Renal pelvis (tissue), 4 donors: ENCODE results near the gene HTT. TPM values are rescaled to one million over a fixed set of nuclear protein-coding genes. Genes with fewer than 3 reads are reported as not detected.
"Not testable (repeated sequence)": the region's sequence is repeated elsewhere in the genome, so short reads cannot be mapped to it uniquely, and the experiment has no call there.

Experiments used
- DNase-seq: peaks from one replicate; pipeline ENCODE4 v3.0.0-alpha.2; 2013
- polyA plus RNA-seq, 3 donors: library from polyadenylated mRNA; unstranded; fragments of 120-200 nt; gene quantifications; one replicate each; pipeline ENCODE4 v1.2.1, GENCODE V29; 2013; ENCODE audit not compliant: insufficient read length in 3 of 3

HTT gene
- polyA plus RNA-seq, 3 donors: 31.9 to 44.9 (median 38.7) TPM

DNA sequence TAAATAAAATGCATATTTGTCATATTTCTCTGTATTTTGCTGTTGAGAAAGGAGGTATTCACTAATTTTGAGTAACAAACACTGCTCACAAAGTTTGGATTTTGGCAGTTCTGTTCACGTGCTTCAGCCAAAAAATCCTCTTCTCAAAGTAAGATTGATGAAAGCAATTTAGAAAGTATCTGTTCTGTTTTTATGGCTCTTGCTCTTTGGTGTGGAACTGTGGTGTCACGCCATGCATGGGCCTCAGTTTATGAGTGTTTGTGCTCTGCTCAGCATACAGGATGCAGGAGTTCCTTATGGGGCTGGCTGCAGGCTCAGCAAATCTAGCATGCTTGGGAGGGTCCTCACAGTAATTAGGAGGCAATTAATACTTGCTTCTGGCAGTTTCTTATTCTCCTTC lies 3.3 kb downstream of the HTT start:
- no peak for DNase-seq

DNA sequence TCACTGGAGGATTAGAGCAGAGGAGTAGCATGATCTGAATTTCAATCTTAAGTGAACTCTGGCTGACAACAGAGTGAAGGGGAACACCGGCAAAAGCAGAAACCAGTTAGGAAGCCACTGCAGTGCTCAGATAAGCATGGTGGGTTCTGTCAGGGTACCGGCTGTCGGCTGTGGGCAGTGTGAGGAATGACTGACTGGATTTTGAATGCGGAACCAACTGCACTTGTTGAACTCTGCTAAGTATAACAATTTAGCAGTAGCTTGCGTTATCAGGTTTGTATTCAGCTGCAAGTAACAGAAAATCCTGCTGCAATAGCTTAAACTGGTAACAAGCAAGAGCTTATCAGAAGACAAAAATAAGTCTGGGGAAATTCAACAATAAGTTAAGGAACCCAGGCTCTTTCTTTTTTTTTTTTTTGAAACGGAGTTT lies 5.2 kb downstream of the HTT start:
- no peak for DNase-seq

DNA sequence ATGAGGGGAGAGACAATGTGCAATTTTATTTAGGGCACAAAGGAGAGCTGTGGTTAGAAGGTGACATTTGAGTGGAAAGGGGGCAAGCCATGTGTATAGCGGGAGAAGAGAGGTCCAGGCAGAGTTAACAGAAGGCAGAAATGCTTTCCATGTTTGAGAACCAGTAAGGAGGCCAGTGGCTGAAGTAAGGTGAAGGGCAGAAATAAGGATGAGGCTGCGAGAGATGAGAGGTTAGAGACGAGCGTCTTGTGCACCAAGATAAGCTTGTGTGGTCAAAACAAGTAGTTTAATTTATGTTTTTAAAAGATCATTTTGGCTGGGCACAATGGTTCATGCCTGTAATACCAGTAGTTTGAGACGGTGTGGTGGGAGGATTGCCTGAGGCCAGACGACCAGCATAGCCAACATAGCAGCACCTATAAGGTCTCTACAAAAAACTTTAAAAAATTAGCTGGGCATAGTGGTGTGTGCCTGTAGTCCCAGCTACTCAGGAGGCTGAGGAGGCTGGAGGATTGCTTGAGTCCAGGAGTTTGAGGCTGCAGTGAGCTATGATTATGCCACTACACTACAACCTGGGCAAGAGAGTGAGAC lies 8.5 kb downstream of the HTT start:
- no peak for DNase-seq

DNA sequence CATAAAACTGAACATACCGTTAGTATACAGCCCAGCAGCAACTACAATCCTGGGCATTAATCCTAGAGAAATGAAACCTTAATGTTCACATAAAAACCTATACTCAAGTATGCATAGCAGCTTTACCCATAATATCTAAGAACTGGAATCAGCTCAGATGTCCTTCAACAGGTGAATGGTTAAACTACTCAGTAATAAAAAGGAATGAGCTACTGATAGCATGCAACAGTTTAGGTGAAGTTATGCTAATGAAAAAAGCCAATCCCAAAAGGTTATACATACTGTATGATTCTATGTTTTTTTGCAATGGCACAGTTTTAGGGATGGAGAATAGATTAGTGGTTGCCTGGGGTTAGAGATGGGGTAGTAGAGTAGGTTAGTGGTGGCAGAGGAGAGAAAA lies 9.3 kb downstream of the HTT start:
- no peak for DNase-seq

DNA sequence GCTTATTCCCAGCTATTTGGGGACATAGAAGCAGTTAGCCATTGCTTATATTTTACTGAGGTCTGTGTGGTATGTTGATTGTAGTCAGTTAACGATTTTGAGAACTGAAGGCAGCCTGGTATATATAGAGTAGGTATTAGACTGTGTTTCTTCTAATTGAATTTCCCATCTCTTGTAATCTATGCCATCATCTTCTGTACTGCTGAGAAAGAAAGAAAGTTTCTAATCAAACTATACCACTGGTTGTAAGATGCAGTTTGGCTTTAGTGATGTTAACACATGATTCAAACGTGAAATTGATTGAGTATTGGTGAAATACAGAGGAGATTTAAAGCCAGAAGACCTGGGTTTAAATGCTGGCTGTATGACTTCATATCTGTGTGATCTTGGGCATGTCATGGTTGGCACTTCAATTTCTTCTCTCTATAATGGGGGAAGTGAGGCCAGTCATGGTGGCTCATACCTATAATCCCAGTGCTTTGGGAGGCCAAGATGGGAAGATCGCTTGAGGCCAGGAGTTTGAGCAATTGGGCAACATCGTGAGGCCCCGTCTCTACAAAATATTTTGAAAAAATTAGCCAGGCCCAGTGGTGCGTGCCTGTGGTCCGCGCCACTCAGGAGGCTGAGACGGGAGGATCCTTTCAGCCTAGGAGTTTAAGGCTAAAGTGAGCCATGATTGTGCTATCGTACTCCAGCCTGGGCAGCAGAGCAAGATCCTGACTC lies 11.6 kb downstream of the HTT start:
- no peak for DNase-seq

DNA sequence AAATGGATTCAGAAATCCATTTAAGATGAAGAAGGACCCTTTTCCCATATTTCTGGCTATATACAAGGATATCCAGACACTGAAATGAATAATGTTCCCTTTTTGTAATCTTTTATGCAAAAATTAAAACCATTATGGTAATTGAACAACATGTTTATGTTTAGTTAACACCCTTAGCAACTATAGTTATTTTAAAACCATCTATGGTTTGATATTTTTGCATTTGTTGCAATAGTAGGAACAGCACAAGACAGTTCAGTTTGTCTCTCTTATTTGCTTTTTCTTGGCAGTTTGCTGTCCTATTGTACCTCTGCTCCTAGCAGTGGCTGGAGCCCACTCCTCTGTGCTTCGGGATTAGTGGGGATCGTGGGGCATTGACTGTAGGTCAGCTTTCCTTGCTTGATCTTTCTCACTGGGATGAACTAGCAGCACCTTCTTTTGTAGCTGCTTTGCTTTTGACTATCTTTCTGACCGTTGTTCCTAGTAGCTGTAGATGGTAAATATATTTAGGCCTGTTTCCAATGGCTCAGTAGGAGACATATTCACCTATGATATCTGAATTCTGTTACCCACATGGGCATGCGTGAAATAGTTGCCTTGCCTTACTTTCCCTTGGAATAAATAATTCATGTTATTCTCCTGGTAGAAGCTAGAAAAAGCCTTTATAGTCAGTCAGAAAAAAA lies 12.8 kb downstream of the HTT start:
- DNase-seq: no peak

DNA sequence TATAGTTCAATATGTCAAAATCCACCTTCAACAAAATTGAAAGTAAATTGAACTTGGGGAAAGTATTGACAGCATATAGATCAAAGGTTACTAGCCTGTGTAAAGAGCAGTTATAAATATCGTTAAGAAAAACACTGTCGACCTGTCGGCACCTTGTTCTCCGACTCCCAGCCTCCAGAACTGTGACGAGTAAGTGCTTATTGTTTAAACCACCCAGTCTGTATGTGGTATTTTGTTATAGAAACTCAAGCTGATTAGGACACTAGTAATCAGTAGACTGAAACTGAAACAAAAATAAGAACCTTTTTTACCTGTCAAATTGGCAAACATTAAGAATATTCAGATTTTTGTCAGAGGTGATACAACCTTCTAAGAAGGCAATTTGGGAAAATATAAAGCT lies 17.0 kb downstream of the HTT start:
- DNase-seq: no peak

DNA sequence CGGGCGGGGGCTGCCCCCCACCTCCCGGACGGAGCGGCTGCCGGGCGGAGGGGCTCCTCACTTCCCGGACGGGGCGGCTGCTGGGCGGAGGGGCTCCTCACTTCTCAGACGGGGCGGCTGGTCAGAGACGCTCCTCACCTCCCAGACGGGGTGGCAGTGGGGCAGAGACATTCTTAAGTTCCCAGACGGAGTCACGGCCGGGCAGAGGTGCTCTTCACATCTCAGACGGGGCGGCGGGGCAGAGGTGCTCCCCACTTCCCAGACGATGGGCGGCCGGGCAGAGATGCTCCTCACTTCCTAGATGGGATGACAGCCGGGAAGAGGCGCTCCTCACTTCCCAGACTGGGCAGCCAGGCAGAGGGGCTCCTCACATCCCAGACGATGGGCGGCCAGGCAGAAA lies 20.2 kb downstream of the HTT start:
- DNase-seq: not testable (repeated sequence)

DNA sequence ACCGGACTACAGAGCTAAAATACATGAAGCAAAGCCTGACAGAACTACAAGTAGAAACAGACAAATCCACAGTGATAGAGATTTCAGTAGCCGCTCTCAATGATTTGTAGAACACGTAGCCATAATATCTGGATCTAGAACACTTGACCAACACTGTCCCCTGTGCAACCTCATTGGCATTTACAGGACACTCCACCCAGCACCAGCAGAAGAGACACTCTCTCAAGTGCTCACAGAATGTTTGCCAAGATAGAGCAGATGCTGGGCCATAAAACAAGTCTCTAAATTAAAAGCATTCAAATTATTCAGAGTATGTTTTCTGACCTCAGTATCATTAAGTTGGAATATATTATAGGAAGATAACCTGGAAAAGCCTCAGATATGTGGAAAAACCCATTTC lies 21.7 kb downstream of the HTT start:
- no peak for DNase-seq

DNA sequence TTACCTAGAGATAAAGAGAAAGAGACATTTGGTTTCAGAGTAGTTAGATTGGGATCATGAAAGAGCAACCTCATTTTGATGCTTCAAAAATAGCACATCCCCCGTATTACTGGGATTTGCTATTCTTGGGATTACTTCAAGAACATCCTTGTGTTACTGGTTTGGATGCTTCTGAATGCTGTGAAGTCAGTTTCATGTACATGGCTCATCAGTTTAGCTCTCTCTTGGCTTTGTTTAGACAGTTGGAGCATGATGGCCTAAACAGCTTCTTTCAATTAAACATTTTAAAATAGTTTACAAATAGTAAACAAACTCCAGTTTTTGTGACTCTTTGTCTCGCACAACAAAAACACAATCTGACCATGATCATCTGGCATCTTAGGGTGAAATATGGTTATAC lies 23.9 kb downstream of the HTT start:
- DNase-seq: no peak

DNA sequence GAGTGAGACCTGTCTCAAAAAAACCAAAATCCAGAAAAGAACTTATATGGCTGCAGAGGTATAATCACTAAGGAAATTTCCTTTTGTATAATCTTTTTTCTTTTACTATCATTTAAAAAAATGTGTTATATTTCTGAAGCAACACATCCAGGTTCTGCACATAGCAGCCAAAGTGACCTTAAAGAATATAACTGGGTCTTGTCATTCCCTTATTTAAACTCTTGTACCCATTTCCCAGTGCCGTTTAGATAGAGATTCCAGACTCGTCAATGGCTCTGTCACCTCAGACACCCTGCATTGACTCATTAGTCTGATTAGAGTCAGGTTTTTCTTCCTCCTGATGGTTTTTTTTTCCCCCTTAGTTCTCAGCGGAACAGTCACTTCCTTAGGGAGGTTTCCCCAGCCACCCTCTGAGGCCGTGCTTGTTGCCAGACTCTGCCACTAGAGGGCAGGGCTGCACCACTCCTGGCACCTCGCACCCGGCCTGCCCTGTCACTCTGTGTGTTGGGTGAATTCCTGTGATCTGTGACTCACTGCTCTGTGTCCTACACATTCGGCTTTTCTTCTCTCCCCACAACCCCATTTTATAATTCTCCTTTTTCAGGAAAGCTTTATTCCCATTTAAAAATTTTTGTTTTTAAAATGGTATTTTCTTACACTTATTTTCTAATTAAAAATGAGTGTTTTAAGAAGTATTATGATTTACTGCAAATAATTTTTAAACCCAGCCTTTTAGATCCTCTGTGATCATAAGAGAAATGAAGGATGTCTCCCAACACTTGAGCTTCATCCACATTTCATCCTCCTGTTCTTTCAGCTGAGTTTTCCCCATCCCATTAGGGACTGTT lies 32.1 kb downstream of the HTT start:
- DNase-seq: peak; percentile 69

DNA sequence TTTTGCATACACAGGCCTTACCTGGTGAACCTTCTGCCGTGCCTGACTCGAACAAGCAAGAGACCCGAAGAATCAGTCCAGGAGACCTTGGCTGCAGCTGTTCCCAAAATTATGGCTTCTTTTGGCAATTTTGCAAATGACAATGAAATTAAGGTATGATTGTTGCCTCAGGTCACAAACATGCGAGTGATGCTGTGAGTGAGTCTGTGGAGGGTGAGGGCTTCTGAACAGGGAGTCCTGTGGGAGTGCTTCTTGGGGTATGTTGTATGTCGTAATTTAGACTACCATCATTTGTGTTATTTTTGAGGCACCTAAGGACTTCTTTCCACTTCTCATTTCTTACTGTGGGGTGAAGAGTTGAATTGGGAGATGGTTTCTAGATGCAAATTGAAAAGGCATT lies 32.8 kb downstream of the HTT start:
- no peak for DNase-seq

DNA sequence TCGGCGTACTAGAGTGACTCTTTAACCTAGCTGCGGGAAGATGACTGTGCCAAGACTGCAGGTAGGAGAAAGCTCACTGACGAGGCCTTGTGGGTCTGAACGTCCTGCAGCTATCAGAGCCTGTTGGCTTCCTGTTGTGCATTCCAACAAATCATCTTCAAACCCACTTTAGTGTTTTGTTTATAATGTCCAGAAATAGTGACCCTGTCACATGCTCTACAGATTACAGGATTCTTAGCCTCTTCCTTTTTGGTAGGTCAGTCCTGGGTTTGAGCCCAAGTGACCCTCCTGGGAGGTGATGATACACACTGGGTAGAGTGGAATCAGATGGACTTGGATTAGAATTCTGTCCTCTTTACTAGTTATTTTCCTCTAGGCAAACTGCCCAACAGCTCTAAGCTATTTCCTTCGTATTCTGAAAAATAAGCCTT lies 33.2 kb downstream of the HTT start:
- no peak for DNase-seq

DNA sequence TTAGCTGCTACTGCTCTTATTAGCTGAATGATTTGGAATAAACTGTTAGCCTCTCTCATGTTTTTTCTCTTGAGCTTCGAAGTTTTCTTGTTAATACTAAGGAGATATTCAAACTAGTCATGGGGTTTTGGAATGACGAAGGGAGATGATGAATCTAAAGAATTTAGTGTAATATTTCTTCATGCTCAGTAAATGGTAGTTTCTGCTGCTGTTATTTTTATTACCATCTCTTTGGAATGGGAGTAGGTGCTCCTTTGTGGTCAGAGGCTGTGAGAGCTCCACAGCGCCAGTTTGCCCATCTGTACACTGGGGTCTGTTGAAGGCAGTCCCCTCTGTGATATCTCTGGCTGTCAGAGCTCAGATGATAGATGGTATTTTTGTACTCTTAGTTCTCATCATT lies 33.7 kb downstream of the HTT start:
- no peak for DNase-seq

DNA sequence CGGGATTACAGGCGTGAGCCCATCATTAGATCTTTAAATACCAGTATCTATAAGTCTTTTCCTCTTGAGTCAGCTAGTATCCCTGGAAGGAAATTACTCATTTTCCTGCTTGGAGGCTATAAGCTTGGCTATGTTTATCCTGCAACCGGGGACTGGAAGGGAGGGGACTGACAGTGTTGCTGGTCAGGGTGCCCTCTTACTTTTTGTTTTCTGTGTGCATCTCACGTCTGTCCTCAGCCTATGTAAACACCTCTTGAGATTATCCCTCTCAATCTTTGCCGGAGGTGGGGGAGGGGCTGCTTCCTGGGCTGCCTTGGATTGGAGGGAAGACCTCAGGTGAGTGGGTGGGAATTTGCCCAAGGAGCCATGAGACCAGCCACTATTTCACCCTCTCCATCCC lies 37.0 kb downstream of the HTT start:
- DNase-seq: peak; percentile 3

DNA sequence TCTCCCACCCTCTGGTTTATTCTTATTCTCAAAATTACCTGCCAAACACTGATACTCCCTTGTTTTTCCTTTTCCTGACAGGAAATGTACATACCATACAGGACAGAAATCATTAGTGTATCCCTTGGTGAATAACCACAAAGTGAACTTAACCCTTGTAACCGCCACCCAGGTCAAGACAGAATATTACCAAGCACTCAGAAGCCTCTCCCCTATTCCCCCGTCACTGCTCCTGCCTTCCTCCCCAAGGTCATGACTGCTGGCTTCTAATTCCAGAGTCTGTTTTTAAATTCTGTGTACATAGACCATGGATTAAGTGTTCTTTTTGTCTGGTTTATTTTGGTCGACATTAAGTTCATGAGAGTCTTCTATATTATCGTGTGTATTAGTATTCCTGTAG lies 37.7 kb downstream of the HTT start:
- DNase-seq: no peak

DNA sequence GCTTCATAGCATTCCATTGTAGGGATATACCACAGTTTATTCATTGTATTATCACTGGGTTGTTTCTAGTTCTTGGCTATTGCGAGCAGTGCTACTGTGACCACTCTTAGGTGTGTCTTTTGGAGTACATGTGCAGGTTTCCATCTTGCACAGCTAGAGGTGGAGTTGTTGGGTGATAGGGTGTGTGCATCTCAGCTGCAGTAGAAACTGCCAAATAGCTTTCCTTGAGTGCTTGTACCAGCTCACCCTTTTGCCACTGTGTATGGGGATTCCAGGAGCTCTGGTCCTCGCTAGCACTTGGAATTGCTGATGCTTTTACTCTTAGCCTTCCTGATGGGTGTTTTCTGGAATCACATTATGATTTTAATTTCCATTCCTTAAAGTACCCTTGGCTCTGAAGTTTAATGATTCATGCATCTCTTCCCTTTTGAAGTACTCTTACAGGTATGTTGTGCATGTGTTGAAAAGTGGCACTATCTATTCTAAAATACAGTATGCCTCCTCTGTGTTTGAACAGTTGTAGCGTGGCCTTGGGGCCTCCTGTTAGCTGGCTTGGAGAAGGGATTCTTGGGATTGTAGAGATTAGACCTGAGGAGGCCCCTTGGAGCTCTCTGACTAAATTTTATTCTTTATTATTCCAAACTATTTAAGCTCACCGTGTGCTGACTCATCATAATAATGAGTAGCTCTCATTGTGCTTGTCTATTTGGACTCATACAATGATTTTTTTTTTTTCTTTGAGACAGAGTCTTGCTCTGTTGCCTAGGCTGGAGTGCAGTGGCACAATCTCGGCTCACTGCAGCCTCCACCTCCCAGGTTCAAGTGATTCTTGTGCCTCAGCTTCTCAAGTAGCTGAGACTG lies 38.4 kb downstream of the HTT start:
- DNase-seq: no peak

DNA sequence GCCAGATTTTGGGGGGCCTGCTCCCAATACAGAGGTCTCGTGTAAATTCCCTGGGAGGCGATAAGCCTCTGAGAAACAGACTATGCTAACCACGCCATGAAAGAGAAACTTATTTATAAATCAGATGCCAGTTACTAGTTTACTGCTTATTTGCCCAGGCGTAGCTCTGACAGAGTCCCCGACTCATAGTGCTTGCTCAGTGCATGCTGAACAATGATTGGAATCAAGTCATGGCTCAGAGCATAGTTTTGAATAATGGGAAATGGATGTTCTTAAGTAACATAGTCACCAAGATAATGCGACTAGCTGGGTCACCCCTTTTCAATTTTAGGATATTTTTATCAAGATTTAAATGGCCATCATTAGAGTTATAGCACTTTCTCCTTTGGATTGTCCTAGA lies 39.9 kb downstream of the HTT start:
- DNase-seq: no peak

DNA sequence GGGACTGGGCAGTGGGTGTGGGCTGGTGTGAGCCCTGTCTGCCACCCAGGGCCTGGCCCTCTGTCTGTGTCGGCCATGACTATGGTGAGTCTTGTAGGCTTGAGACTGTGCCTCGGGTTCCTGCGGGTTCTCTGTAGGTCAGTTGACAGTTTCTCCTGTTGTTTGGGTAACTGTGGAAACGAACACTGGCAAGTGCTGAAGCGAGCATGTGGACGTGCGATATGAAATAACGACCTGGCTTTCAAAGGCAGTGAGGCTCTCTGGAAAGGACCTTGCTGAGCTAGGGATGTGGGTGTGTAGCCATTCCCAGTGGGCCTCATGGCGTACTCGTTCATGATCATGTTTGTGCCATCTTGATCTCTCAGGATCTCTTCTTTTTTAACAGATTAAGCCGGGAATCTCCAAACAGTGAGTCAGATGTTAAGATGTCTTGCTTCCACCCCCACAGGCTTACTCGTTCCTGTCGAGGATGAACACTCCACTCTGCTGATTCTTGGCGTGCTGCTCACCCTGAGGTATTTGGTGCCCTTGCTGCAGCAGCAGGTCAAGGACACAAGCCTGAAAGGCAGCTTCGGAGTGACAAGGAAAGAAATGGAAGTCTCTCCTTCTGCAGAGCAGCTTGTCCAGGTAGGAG lies 41.3 kb downstream of the HTT start:
- no peak for DNase-seq

DNA sequence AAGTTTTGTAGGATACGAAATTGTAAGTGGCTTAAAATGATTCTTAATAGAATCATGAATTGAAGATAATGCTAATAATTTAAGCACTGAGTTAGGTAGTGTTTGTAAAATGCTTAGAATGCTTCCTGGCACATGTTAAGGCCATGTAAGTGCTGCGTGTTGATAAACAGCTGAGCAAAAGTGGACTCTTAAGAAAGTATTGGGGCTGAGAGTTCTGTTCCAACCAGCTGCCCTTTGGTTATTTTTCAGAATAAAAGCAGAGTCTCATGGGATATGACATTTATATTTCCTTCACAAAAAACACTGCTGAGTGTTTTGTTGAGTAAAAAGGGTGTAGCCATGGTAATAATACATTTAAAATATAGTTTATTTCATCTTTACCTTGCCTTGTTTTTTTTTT lies 42.5 kb downstream of the HTT start:
- DNase-seq: no peak

DNA sequence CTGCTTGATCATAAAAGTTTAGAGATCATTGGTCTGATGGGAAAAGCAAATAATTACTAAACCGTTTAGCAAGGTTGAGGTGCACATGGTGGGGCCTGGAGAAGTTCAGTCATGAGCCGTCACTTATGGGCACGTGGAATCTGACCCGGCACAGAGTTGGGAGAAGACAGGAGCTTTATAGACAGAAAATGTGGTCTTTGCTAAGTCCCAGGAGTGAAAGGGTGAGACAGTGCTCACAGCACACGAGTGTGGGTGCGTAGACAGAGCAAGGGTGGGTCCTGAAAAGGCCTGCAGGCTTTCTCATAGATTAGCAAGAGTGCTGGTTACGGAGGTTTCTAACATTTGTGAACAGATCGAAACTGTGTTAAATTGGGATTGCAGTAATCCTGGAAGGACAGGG lies 43.8 kb downstream of the HTT start:
- DNase-seq: no peak
